Activated CD4-positive, alpha-beta T cell treated with anti-CD3 and anti-CD28 coated beads, Interleukin-2, amount 50 U/mL, for 4 hours (primary cell): ENCODE measurements around the gene DNAJB6.
"Not testable (repeated sequence)": the region's sequence is repeated elsewhere in the genome, so short reads cannot be mapped to it uniquely, and the experiment has no call there.

Source experiments
- DNase-seq, 2 experiments: peaks; one replicate each; pipeline ENCODE4 v3.0.0-alpha.2; 2020

DNAJB6 gene

DNA sequence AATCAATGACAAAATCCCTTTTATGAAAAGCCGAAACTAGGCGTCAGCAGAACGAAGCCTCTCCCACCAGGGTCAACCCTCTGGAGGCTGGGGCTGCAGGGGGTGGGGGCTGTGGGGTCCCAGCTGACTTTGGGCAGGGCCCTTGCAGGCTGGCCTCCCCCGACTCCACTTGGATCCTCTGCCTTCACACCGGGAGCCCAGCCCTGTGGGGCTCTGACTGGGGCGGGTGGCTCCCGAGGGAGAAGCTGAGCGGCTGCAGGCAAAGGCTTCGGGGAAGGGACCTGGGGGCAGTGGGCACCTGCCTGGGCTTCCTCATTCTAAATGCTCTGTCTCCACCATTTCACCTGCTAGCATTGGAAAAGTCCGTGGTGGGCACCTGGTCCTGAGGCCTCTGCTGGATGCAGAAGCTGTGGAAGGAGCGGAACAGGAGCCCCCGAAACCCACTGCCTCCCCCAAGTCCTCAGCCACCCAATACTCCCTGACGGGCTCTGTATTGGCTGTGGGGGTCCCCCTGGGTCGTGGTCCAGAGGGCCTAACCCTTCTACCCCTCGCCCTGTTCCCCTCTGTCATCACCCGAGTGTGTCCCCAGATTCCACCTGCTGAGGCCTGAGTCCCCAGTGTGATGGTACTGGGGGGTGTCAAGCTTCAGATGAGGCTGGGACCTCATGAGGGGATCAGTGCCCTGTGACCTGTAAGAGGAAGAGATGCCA, 108.6 kb downstream of the DNAJB6 start:
- no peak for DNase-seq

DNA sequence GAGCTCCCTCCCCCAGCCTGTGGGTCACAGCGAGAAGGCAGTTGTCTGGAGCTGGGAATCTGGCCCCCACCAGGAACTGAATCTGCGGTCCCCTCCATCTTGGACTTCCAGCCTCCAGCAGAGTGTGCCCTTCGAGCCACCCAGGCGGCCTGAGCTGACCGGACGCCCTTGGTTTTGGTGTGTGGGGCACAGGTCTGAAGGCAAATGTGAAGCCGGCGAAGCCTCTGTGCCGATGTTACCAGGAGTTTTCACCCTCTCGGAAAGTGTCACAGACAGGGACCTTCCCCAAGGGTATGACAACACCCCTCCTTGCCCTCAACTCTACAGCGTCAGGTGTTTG, 109.1 kb downstream of the DNAJB6 start:
- DNase-seq, result no peak

GRCh38 chr7:157446322-157446721, 109.5 kb downstream of the DNAJB6 start:
- no peak for DNase-seq

DNA sequence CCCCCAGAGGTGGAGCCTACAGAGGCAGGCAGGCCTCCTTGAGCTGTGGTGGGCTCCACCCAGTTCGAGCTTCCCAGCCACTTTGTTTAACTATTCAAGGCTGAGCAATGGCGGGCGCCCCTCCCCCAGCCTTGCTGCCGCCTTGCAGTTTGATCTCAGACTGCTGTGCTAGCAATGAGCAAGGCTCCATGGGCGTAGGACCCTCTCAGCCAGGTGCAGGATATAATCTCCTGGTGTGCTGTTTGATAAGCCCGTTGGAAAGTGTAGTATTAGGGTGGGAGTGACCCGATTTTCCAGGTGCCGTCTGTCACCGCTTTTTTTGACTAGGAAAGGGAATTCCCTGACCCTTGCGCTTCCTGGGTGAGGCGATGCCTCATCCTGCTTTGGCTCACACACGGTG, 117.2 kb downstream of the DNAJB6 start:
- not testable (repeated sequence) for DNase-seq

DNA sequence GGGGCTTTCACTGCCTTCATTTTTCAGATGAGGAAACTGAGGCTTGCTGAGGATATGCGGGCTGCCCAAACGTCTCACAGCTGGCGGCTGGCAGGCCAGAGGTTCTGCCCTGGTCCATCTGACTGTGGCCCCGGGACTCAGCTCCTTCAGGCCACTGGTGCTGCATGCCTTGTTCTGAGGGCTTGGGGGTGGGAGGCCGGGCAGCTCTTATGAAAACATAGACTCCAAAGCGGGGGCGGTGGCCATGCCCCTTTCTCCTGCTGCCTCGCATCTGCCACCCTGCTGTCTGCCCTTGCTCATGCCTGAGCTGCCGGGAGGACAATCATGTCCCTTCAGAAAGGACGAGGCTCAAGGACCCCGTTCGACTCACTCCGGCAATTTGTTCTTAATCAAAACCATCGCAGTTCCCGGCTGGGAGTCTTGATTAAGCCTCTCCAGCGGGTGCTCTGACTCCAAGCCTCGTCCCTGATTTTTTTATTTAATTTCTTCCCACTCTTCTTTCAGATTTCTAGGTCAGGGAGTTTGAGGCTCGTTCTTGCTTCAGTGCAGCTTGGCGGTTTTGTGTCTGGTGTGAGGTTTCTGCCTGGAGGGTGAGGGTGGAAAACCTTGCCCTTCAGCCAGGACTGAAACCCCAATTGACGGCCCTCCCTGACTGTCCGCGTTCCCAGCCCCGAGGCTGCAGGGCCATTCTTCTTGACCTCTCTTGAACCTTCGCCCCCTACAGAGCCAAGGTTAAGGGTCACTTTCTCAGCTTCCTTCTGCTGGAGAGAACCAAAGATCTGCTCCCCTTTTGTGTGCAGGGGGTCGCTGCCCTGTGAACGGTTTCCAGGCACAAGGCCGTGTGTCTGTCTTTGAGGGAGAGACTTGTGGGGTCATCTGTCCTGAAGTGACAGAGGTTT, 120.8 kb downstream of the DNAJB6 start:
- DNase-seq, result no peak

- DNase-seq, result no peak
These were observed 121.4 kb downstream of the DNAJB6 start for GRCh38 chr7:157458254-157458633.

DNA sequence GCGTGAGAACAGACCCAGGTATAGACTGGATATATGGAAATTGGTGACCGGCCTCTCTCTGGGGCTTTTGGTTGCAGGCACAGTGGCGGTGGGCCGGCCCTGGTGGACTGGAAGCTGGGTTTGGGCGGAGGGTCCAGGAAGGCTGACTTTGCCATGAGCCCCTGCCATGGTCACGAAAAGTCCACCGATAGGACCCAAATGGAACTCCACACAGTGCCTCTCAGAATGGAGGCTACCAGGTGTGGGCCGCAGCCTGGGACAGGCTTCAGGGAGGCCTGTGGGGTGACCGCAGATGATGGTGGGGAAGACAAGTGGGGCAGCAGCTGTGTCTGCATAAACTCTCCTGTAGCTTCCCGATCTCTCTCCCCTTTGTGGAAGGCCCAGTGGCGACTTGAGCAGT, 123.2 kb downstream of the DNAJB6 start:
- DNase-seq, result no peak

DNA sequence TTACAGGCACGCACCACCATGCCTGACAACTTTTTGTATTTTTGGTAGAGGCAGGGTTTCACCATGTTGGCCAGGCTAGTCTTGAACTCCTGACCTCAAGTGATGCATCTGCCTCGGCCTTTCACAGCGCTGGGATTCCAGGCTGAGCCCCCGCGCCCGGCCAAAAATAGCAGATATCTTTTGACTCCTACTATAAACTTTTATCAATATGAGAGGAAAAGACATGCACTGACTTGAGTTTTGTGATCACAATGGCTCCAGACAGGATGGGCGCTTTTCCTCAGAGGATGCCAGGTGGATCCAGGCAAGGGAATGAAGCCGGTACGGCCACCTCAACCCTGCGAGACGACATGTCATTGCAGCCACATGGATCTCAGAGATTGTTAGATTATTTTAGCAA, 123.9 kb downstream of the DNAJB6 start:
- DNase-seq, result no peak

DNA sequence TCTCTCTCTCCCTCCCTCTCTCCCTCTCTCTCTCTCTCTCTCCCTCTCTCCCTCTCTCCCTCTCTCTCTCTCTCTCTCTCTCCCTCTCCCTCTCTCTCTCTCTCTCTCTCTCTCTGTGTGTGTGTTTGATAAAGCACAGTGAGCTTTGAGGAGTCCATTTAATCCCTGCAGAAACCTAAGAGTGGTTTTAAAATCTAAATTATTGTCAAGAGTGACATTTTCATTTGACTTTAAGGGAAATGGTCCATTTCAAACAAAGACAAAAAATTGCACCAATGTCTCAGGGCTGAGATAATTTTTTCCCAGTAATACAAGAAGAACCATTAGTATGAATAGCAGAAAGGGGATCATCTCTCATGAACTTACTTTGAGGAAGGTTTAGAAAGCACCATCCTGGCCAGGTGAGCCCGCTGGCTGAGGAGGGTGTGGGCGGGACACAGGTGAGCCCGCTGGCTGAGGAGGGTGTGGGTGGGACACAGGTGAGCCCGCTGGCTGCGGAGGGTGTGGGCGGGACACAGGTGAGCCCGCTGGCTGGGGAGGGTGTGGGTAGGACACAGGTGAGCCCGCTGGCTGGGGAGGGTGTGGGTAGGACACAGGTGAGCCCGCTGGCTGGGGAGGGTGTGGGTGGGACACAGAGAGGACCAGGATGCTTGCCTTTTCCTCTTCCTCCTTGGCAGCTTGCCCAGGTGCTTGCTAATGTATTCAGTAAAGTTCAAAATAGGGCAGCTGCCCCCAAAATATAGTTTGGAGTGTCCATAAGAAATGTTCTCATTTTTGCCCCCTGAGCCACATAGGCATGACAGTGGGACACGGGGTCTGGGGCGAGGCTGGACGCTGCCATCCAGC, 125.0 kb downstream of the DNAJB6 start:
- DNase-seq, result no peak

DNA sequence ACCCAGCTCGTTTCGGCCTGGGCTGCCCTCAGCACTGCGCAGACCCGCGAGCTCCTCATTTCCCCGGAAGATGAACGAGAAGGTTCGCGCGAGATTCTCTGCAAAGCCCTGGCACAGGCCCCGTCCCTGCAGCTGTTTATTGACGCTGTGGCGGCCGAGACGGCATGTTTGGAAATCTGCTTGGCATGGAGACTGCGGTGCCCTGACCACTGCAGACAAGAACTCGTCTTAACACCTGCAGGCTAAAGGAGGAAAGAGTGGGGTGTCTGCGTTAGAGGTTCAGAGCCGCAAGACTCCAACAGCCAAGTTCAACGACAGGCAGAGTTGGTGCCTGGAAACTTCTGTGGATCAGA, 125.6 kb downstream of the DNAJB6 start:
- no peak for DNase-seq

GRCh38 chr7:157462840-157463239, 126.0 kb downstream of the DNAJB6 start:
- no peak for DNase-seq

DNA sequence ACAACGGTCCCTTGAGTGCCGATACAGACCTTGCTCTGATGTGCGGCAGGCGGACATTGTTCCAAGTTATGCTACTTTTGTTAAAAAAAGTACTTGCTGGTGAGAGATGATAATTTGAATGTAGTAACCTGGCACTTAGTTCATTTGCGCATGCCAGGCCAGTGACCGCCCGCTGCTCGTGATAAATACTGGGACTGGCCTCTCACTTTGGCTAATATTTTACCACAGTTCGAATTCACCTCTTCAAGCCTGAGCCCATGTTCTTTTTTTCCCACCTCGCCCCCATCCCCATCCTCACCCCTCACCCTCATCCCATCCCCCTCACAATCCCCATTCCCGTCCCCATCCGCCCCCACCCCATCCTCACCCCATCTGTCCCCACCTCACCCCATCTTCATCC, 126.4 kb downstream of the DNAJB6 start:
- no peak for DNase-seq

- no peak for DNase-seq
These were observed 127.5 kb downstream of the DNAJB6 start for GRCh38 chr7:157464111-157464970.

GRCh38 chr7:157464971-157465886, 128.4 kb downstream of the DNAJB6 start:
- DNase-seq, result no peak

GRCh38 chr7:157465891-157466866, 129.4 kb downstream of the DNAJB6 start:
- no peak for DNase-seq

GRCh38 chr7:157466867-157467261, 130.1 kb downstream of the DNAJB6 start:
- DNase-seq, result no peak
